HEK293 (cell line): ENCODE data around the gene ZCCHC13.
"Not testable (repeated sequence)": the region's sequence is repeated elsewhere in the genome, so short reads cannot be mapped to it uniquely, and the experiment has no call there.

Experiments
- SP3 ChIP-seq: fragments of 450-650 bp; formaldehyde crosslinking; IDR thresholded peaks from 2 replicates; pipeline ENCODE4 v1.5.1; 2016; ENCODE audit warnings: missing biosample characterization, missing genetic modification characterization
- ZBTB8A ChIP-seq: fragments of 450-650 bp; formaldehyde crosslinking; IDR thresholded peaks from 2 replicates; pipeline ENCODE4 v1.5.1; 2016; ENCODE audit warnings: missing biosample characterization, missing genetic modification characterization
- ZNF146 ChIP-seq: fragments of 450-650 bp; formaldehyde crosslinking; IDR thresholded peaks from 2 replicates; pipeline ENCODE4 v1.5.1; 2016; ENCODE audit warnings: missing biosample characterization, missing genetic modification characterization
- ZNF24 ChIP-seq: fragments of 450-650 bp; formaldehyde crosslinking; IDR thresholded peaks from 2 replicates; pipeline ENCODE4 v1.5.1; 2016; ENCODE audit warnings: missing biosample characterization, missing genetic modification characterization
- ZNF416 ChIP-seq: fragments of 450-650 bp; formaldehyde crosslinking; IDR thresholded peaks from 2 replicates; pipeline ENCODE4 v1.5.1; 2016; ENCODE audit warnings: missing biosample characterization, missing genetic modification characterization
- TF ChIP-seq, protein P1 (sequence below): fragments of 450-650 bp; formaldehyde crosslinking; IDR thresholded peaks from 2 replicates; pipeline ENCODE4 v1.5.1; 2016; ENCODE audit warnings: missing biosample characterization, missing genetic modification characterization
- TF ChIP-seq, protein P2 (sequence below): fragments of 450-650 bp; formaldehyde crosslinking; IDR thresholded peaks from 2 replicates; pipeline ENCODE4 v1.5.1; 2017; ENCODE audit warnings: missing biosample characterization, missing genetic modification characterization
- TF ChIP-seq, protein P3 (sequence below): fragments of 450-650 bp; formaldehyde crosslinking; IDR thresholded peaks from 2 replicates; pipeline ENCODE4 v1.5.1; 2016; ENCODE audit warnings: missing biosample characterization, missing genetic modification characterization

DNA sequence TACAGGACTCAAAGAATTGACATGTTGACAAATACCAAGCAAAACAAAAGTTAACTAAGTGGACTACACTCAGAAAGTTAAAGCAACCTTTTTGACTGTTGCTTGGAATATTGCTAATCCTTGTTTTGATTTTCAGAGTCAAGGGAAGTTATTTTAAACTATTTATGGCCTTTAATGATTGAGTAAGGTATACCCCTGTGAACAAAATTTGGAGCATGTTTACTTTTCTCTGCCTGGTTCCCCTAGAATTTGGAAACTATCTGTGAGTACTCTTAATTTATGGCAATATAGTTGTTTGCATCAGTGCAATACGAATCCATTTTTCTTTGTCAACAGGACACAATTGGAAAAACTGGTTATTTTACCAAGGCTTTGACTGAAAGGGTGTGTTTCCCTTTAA is 45.9 kb upstream of the ZCCHC13 start:
- not testable (repeated sequence) for TF ChIP-seq ZNF24; ZNF146 (tag by site-specific recombination); ZNF416; ZBTB8A (tag by site-specific recombination); SP3 (tag by site-specific recombination)
- TF ChIP-seq, protein P1, sequence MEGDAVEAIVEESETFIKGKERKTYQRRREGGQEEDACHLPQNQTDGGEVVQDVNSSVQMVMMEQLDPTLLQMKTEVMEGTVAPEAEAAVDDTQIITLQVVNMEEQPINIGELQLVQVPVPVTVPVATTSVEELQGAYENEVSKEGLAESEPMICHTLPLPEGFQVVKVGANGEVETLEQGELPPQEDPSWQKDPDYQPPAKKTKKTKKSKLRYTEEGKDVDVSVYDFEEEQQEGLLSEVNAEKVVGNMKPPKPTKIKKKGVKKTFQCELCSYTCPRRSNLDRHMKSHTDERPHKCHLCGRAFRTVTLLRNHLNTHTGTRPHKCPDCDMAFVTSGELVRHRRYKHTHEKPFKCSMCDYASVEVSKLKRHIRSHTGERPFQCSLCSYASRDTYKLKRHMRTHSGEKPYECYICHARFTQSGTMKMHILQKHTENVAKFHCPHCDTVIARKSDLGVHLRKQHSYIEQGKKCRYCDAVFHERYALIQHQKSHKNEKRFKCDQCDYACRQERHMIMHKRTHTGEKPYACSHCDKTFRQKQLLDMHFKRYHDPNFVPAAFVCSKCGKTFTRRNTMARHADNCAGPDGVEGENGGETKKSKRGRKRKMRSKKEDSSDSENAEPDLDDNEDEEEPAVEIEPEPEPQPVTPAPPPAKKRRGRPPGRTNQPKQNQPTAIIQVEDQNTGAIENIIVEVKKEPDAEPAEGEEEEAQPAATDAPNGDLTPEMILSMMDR (tag by site-specific recombination) = not testable (repeated sequence)
- TF ChIP-seq, protein P2, sequence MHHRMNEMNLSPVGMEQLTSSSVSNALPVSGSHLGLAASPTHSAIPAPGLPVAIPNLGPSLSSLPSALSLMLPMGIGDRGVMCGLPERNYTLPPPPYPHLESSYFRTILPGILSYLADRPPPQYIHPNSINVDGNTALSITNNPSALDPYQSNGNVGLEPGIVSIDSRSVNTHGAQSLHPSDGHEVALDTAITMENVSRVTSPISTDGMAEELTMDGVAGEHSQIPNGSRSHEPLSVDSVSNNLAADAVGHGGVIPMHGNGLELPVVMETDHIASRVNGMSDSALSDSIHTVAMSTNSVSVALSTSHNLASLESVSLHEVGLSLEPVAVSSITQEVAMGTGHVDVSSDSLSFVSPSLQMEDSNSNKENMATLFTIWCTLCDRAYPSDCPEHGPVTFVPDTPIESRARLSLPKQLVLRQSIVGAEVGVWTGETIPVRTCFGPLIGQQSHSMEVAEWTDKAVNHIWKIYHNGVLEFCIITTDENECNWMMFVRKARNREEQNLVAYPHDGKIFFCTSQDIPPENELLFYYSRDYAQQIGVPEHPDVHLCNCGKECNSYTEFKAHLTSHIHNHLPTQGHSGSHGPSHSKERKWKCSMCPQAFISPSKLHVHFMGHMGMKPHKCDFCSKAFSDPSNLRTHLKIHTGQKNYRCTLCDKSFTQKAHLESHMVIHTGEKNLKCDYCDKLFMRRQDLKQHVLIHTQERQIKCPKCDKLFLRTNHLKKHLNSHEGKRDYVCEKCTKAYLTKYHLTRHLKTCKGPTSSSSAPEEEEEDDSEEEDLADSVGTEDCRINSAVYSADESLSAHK (tag by site-specific recombination) = not testable (repeated sequence)
- TF ChIP-seq, protein P3, sequence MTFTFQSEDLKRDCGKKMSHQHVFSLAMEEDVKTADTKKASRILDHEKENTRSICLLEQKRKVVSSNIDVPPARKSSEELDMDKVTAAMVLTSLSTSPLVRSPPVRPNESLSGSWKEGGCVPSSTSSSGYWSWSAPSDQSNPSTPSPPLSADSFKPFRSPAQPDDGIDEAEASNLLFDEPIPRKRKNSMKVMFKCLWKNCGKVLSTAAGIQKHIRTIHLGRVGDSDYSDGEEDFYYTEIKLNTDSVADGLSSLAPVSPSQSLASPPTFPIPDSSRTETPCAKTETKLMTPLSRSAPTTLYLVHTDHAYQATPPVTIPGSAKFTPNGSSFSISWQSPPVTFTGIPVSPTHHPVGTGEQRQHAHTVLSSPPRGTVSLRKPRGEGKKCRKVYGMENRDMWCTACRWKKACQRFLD = not testable (repeated sequence)
